ENCODE results near the gene ZNF771. TPM values are rescaled to one million over a fixed set of nuclear protein-coding genes. Genes with fewer than 3 reads are reported as not detected.

The ZNF771 gene
- total RNA-seq, 6 donors from 2014 or later, result 5.2 to 12.3 (median 7.2) TPM

- peaks cover 3 to 19% (median 12%) of the 10 kb centered on the region in 4 donors for H3K4me1 ChIP-seq
- DNase-seq, result peak; percentile 80 to 97
- peaks cover 0 to 17% (median 6%) of the 10 kb centered on the region in 4 donors for H3K36me3 ChIP-seq
- no peaks in the 10 kb centered on the region for H3K9me3 ChIP-seq
- H3K27ac ChIP-seq, result peak overlapping the region; percentile 77 to 88 (median 81)
- H3K4me3 ChIP-seq, result peak overlapping the region; percentile 57 to 82 (median 69)
- no peaks in the 10 kb centered on the region for H3K27me3 ChIP-seq
- 1% methylated on average over 54 of the region's 140 CpGs; no CpG with 5 or more reads in 1 of the 2 donors for WGBS, 2 donors
- peak; percentile 96 to 98 for ATAC-seq (ENCODE audit: low FRiP score in 2 of 2)
- TF ChIP-seq CTCF (IDR thresholded peaks at IDR 0.05) (peak in 4 of 6 experiments; percentile 32 to 61 (median 50)), POLR2A (IDR thresholded peaks at IDR 0.05) (peak in 1 of 4 donors; percentile 73), POLR2AphosphoS5 (IDR thresholded peaks at IDR 0.05) (peak; percentile 42 to 59), EP300 (IDR thresholded peaks at IDR 0.05) (no peak)
These were observed 10.3 kb downstream of the ZNF771 start for GRCh38 chr16:30417529-30418349.

- Histone ChIP-seq H3K27me3 (no peaks in the 10 kb centered on the region), H3K4me1 (peaks cover 3 to 19% (median 12%) of the 10 kb centered on the region in 4 donors), H3K9me3 (no peaks in the 10 kb centered on the region), H3K36me3 (peaks cover 3 to 25% (median 12%) of the 10 kb centered on the region in 4 donors), H3K27ac (peak overlapping the region; percentile 77 to 88 (median 81)), H3K4me3 (peak overlapping the region; percentile 57 to 82 (median 69))
- 73 to 85% methylated on average over 21 to 26 of the region's 31 CpGs for WGBS, 2 donors
- DNase-seq, result no peak
- ATAC-seq (ENCODE audit: low FRiP score in 2 of 2), result no peak
- TF ChIP-seq CTCF (IDR thresholded peaks at IDR 0.05) (peak in 1 of 6 experiments; percentile 2), POLR2A (IDR thresholded peaks at IDR 0.05) (no peak)
These were observed 11.2 kb downstream of the ZNF771 start for GRCh38 chr16:30418350-30419181.

- Histone ChIP-seq H3K4me1 (peaks cover 3 to 19% (median 12%) of the 10 kb centered on the region in 4 donors), H3K36me3 (peaks cover 7 to 34% (median 20%) of the 10 kb centered on the region in 4 donors), H3K9me3 (no peaks in the 10 kb centered on the region), H3K27me3 (no peaks in the 10 kb centered on the region), H3K4me3 (no peak overlapping the region), H3K27ac (no peak overlapping the region)
- ATAC-seq (ENCODE audit: low FRiP score in 2 of 2), result no peak
- 82% methylated on average over 5 of the region's 5 CpGs for WGBS, 2 donors
- TF ChIP-seq POLR2A (IDR thresholded peaks at IDR 0.05), result no peak
- no peak for TF ChIP-seq CTCF (IDR thresholded peaks at IDR 0.05)
- no peak for TF ChIP-seq POLR2AphosphoS5 (IDR thresholded peaks at IDR 0.05)
- TF ChIP-seq EP300 (IDR thresholded peaks at IDR 0.05), result no peak
- DNase-seq, result no peak
These were observed 13.6 kb downstream of the ZNF771 start for GRCh38 chr16:30421010-30421409.

- DNase-seq (no peak), ATAC-seq (ENCODE audit: low FRiP score in 2 of 2) (no peak)
- TF ChIP-seq POLR2A (IDR thresholded peaks at IDR 0.05) (no peak), EP300 (IDR thresholded peaks at IDR 0.05) (no peak), POLR2AphosphoS5 (IDR thresholded peaks at IDR 0.05) (no peak), CTCF (IDR thresholded peaks at IDR 0.05) (no peak)
- 91 to 99% methylated on average over 4 of the region's 4 CpGs for WGBS, 2 donors
- no peaks in the 10 kb centered on the region for H3K9me3 ChIP-seq
- H3K27me3 ChIP-seq, result no peaks in the 10 kb centered on the region
- H3K4me1 ChIP-seq, result peaks cover 14 to 21% (median 17%) of the 10 kb centered on the region in 4 donors
- H3K36me3 ChIP-seq, result peaks cover 7 to 27% (median 15%) of the 10 kb centered on the region in 4 donors
- no peak overlapping the region for H3K27ac ChIP-seq
- no peak overlapping the region for H3K4me3 ChIP-seq
These were observed 20.6 kb downstream of the ZNF771 start for GRCh38 chr16:30428055-30428454.
